GM19324 (cell line): Measurements from ENCODE around the gene PDZRN4.
"Not testable (repeated sequence)": the region's sequence is repeated elsewhere in the genome, so short reads cannot be mapped to it uniquely, and the experiment has no call there.

ENCODE experiments used
- ATAC-seq: cut with Tn5 transposase; IDR thresholded peaks from one replicate; pipeline ENCODE4 v1.9.1; 2021; ENCODE audit warnings: mild to moderate bottlenecking, moderate library complexity; ENCODE audit not compliant: unreplicated experiment, low FRiP score

The PDZRN4 gene

GRCh38 chr12:41537522-41537921, 349.4 kb downstream of the PDZRN4 start:
- no peak for ATAC-seq

- no peak for ATAC-seq
These were observed 357.6 kb downstream of the PDZRN4 start for GRCh38 chr12:41545761-41546160.

DNA sequence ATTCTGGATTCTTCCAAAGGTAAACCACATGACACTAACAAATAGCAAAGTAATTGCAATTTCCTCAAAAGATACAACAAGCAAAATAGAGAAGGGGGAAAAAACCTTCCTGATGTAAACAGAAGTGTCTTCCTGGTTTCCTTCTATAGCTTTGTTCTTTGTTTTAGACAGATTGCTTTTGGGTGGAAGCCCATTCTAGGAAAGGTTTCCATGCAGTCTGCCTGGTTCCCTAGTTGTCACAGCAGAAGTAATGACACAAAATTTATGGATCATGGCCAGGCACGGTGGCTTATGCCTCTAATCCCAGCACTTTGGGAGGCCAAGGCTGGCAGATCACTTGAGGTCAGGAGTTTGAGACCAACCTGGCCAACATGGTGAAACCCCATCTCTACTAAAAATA, 359.0 kb downstream of the PDZRN4 start:
- not testable (repeated sequence) for ATAC-seq

DNA sequence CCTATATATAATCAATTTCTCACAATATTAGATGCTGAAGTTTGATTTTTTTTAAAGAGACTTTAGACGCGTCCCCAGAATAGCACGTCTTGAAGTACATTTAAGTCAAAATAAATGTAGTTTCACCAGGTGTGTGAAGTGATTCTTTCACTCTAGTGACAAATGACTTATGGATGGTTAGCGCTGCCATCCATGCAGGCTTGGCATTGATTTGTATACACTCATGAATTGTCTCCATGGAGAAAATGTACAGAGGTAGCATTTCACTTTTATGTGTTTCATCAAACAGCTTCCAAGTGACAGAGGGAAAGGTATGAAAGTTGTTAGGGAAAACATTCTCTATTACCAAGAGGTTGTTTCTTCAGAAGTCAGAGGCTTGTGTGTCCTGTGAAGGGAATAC, 360.8 kb downstream of the PDZRN4 start:
- ATAC-seq, result no peak

DNA sequence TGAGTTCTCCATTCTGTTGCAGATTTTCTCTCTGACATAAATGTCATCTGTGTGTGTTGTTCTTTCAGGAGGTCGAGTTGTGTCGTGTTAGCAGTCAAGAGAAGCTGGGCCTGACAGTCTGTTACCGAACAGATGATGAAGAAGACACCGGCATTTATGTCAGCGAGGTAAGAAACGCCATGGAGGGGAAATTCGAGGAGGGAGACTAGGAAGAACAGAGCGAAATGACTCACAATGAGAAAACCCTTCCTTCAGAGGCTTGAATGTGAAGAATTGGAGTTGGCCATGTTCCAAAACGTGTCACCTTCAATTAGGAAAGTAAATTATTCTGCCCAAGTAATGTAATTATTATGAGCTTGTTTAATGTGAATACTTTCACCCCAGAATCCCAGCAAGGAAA, 364.5 kb downstream of the PDZRN4 start:
- ATAC-seq, result no peak

DNA sequence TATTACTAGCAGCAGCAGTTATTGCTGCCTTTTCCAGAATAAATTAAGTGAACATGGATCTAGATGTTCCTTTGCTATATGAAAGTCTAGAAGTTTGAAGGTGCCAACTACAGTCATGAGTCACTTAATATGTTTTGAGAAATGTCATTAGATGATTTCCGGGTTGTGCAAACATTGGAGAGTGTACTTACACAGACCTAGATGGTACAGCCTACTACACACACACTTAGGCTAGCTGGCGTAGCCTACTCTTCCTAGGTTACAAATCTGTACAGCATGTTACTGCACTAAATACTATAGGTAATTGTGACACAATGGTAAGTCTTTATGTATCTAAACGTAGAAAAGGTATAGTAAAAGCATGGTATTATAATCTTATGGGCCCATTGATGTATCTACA, 368.1 kb downstream of the PDZRN4 start:
- ATAC-seq, result no peak

DNA sequence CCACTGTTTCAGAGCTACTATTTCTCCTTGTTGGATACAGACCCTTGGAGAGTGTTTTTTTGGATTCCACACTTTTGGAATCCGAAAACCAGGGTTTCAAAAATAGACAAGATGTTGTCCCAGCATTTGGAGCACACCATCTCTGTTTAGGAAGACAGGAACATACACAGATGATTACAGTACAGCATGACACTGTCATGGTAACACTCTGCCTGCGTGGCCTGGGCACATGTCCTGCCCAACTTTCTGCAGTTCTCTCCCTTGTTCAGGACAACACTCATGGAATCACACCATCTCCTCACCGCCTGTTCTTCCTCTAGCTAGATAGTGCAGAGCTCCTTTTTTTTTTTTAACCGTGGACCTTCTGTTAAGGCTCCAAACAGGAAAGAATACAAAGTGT, 369.2 kb downstream of the PDZRN4 start:
- ATAC-seq, result no peak

- no peak for ATAC-seq
These were observed 370.6 kb downstream of the PDZRN4 start for GRCh38 chr12:41558671-41559070.

DNA sequence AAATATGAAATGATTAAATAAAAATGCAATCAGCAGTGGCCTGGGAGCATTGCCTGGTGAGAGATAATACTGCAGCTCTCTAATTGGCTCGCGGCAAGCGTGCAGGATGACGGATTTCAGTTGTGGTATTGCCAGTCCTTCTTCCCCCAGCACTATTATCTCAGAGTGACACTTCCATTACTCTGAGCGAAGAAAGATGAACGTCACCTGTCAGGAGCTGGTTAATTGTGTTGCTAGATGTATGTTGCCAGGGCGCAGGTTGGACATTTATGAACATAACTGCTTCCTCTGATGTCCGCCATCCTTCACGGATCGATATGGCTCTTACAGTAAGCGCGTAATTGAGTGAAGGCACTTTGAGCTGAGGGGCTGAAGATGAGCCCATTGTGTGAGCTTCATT, 374.9 kb downstream of the PDZRN4 start:
- ATAC-seq, result no peak

- ATAC-seq, result no peak
These were observed 376.7 kb downstream of the PDZRN4 start for GRCh38 chr12:41564816-41565215.

DNA sequence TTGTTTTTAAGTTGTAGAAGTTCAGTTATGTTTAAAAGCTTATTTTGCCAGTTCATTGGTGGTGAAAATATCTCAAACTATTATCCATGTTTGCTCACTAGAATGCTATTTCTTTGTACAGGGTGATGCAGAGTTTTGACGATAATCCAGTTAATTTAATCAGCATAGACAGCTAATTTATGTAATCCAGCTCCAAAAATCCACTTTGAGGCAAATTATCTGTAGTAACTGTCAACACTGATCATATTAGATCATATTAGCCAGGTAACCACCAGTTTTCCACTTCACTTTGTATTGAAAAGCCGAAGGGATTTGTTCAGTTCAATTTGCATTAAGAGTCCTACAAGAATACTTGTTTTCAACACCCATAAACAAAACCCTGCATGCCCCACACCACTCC, 378.6 kb downstream of the PDZRN4 start:
- ATAC-seq, result no peak

DNA sequence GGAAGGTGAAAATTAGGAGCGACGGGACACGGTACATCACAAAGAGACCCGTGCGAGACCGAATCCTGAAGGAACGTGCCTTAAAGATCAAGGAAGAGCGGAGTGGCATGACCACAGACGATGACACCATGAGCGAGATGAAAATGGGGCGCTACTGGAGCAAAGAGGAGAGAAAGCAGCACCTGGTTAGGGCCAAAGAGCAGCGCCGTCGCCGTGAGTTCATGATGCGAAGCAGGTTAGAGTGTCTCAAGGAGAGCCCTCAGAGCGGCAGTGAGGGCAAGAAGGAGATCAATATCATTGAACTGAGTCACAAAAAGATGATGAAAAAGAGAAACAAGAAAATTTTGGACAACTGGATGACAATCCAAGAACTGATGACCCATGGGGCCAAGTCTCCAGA, 385.3 kb downstream of the PDZRN4 start:
- no peak for ATAC-seq

DNA sequence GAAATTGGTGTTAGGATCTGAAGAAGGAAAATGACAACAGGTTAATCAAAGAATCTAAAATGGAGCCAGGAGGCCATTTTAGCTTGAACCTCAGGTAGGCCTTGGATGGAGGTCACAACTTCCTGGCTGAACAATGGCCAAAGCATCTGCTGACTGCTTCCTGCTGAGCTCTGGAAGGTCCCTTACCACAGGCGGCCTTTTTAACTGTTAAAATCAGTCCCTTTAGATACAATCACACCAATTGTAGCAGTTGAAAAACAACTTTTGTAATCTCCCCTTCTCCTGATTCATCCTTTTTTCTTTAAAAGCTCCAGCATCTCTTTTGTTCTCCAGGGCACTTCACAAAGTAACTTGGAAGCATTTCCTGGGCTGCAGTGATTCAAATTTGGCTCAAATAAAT, 388.8 kb downstream of the PDZRN4 start:
- no peak for ATAC-seq

DNA sequence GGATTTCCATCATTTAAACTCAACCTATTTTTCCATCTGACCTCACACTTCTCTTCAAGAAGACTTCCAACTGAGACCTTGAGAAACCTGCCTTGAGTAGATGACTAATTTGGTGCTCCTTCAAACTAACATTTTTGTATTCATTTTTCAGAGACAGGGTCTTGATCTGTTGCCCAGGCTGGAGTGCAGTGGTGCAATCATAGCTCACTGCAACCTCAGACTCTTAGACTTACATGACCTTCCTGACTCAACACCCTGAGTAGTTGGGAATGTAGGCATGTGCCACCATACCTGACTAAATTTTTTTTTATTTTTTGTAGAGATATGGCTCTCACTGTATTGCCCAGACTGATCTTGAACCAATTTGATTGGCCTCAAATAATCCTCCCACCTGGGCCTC, 389.9 kb downstream of the PDZRN4 start:
- no peak for ATAC-seq

DNA sequence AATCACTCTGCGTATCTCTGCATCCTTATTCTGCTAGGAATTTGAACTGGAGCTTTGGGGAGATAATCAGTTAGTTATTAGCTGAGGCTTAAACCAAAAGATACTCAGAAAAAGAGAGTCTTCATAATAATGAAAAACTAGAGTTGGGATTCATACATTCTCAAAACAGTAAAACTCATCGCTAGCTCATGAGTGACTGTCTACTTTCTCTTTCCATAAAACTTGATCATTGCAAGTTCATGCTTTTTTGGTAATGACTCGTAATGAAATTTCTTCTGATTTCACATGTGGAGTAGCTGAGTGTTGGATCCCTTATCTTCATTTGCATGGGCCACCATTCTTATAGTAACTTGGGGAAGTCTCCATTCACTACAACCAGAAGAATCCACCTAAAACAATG, 397.7 kb downstream of the PDZRN4 start:
- no peak for ATAC-seq

DNA sequence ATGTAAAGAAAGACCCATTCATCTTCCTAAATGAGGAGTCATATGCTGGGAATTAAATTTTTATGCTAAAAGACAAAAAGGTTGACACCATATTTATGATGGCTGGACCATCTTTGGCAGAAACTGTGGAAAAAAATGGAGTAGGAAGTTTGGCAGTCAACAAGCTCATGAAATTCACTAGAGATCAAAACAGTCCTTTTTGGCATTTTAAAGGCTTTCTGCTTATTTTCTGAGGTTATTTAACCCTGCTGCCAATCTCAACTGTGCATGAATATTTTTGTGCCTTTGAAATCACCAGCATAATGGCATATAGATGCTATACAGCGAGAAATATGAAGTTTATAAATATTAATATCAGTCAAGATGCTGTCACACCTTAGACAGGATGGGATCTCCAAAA, 399.5 kb downstream of the PDZRN4 start:
- no peak for ATAC-seq

DNA sequence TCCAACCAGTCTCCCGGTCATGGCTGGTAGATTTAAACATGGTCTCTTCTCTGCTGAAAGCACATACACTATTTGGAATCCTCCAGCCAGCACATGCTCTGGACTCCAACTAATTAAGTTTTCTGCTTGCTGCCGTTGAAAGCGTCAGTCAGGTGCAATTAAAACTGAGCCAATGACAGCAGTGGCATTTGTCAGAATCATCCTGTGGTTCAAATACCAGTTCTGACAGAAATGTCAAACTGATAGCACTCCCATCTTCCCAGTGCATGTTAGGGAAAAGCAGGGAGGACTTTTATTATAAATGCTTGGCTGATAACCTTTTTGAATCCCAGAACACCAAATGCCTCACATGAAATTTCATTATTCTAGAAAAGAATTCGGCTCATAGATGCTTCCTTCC, 401.8 kb downstream of the PDZRN4 start:
- ATAC-seq, result no peak

DNA sequence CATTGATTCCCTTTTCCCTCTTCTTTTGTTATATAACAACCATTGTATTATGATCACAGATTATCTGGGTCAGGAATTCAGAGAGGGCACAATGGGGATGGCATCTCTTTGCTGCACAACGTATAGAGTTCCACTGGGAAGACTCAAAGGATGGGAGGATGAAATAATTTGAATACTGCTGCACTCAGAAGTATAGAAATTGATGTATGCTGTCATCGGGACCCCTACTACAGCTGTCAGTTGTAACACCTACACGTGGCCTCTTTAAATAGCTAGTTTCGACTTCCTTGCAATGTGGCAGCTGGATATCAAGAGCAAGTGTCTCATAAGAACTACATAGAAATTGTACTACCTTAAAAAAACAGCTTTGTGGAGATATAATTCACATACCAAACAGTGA, 408.1 kb downstream of the PDZRN4 start:
- ATAC-seq, result no peak

DNA sequence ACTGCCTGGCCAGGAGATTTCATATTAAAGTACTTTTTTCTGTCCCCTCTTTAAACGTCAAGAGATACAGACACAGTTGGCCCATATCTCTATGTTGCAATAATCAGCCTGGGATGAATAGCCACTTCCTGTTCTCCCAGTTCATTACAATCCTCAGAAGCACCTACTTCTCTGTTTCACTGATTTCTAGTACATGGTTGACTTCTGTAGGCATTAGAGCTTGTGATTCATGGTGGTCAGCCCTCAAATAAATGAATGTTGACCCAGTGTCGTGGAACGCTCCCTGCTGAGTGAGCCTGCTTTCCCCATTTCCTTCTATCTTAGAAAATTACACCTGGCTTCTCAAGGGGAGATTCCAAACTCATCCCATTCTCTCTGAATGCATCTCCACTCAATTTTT, 416.7 kb downstream of the PDZRN4 start:
- no peak for ATAC-seq

DNA sequence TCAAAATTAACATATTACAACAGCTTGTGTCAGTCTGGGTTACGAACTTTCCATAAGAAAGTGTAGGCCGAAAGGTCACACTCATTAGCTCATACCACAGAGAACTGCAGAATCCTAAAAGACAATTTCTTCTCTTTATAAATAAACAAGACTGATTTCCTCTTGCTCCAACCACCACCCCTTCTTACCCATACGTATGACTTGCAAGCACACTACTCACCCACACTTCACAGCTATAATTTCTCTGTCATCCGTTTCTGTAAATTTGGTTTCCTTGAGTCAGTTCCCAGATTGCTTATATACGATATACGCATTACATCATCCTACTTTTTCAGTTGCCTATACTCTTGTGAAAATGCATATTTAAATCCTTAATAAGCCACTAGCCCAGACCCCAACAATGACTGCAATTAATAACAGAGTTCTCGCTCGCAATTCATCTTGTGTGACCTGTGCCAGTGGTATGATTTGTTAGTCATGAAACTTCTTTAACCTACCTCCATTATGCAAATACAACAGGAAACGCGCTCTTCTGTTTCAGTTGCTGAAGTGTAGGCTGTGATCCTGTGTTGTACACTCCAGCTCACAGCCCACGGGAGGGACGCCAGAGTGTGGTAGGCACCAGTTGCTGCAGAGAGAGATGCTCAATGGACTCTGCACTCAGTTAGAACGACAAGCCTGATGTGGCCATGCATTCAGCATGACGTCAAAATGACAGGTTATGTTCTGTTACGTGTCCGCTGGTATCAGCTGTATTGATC, 417.6 kb downstream of the PDZRN4 start:
- ATAC-seq, result no peak

GRCh38 chr12:41606468-41607445, 418.6 kb downstream of the PDZRN4 start:
- no peak for ATAC-seq
